Vagina (tissue), 2 donors: ENCODE measurements around the gene B4GALT3. TPM values are rescaled to one million over a fixed set of nuclear protein-coding genes. Genes with fewer than 3 reads are reported as not detected.

Experiments
- DNase-seq, 2 donors: peaks; one replicate each; pipeline ENCODE4 v3.0.0-alpha.2; 2017; ENCODE audit errors: extremely low spot score in 2 of 2
- H3K27ac ChIP-seq: fragments of 200-600 bp; sonication (generic); one replicate; pipeline ENCODE4 v1.5.1; 2019
- H3K27me3 ChIP-seq: fragments of 200-600 bp; sonication (generic); one replicate; pipeline ENCODE4 v1.5.1; 2019
- H3K36me3 ChIP-seq, 2 donors: fragments of 200-600 bp; sonication (generic); one replicate each; pipeline ENCODE4 v1.5.1; 2017 to 2019
- H3K4me1 ChIP-seq: fragments of 200-600 bp; sonication (generic); one replicate; pipeline ENCODE4 v1.5.1; 2019
- H3K4me3 ChIP-seq, 2 donors: fragments of 200-600 bp; sonication (generic); 1 replicate in 1 of 2; 2 replicates in 1 of 2; pipeline ENCODE4 v1.5.1; 2016 to 2019
- H3K9me3 ChIP-seq: fragments of 200-600 bp; sonication (generic); one replicate; pipeline ENCODE4 v1.5.1; 2019
- POLR2A ChIP-seq, 2 donors: fragments of 450-650 bp; IDR thresholded peaks; one replicate each; pipeline ENCODE4 v1.6.1; 2017; ENCODE audit warnings: antibody characterized with exemption in 2 of 2, mild to moderate bottlenecking in 2 of 2, moderate library complexity in 2 of 2
- POLR2AphosphoS5 ChIP-seq, 2 donors: sonication (generic); formaldehyde crosslinking; IDR thresholded peaks; one replicate each; pipeline ENCODE4 v1.9.0; 2017; ENCODE audit warnings: antibody characterized with exemption in 2 of 2, mild to moderate bottlenecking in 2 of 2, low read depth in 1 of 2; ENCODE audit not compliant: insufficient read depth in 1 of 2
- intact Hi-C: fragments of 100-400 bp; cut with DNase I; formaldehyde crosslinking; loops from one replicate; pipeline ENCODE4 v1.15.1; 2023
- total RNA-seq: library from RNA; depleted of rRNA; stranded (reverse); fragments of >200 nt; gene quantifications from one replicate; pipeline ENCODE4 v1.2.3, GENCODE V29; 2016
- TF ChIP-seq, protein P1 (sequence below), 3 experiments: fragments of 450-650 bp in 2 of 3; fragments of 200-600 bp in 1 of 3; sonication (generic) in 1 of 3; IDR thresholded peaks; one replicate each; pipeline ENCODE4 v1.5.1; 2017 to 2019; ENCODE audit warnings: antibody characterized with exemption in 3 of 3, mild to moderate bottlenecking in 2 of 3, moderate library complexity in 2 of 3

Gene B4GALT3
- total RNA-seq, 1 donor from 2014 or later: 16.2 TPM

DNA sequence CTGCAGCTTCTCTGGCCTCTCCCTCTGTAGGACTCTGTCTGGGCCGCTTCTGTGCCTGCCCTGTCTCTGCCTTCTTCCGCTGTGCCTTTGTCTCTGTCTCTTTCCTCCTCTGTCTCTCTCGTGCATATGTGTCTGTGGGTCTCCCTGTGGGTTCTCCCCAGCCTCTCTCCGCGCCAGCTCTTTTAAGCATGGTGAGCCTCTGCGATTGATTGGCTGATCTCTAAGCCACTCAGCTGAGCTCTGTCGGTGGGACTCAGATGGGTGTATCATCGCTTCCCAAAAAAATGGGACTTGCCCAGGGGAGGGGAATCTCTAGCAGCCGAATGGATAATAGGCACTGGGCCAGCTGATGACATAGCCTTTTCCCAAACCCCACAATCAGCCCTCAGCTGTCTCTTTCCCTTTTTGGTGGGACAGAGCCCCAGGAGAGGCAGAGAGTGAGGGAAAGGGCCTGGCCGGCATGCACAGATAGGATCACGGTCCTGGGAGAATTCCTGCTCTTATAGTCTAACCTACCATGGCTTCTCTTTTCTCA, 21.7 kb upstream of the B4GALT3 start, which contains the start of gene ADAMTS4:
TSS of gene ADAMTS4 (minus strand) at position 158 of the 535 bp plus-strand sequence. CDS start 427 bp downstream, outside the sequence.
- Histone ChIP-seq H3K4me3 (peak within 1 kb of the TSS; percentile 34 to 59), H3K36me3 (peaks cover 0 to 5% of the 10 kb centered on the region in 2 donors), H3K4me1 (peaks cover 86% of the 10 kb centered on the region), H3K27ac (peak within 1 kb of the TSS; percentile 97), H3K9me3 (no peaks in the 10 kb centered on the region), H3K27me3 (no peaks in the 10 kb centered on the region)
- TF ChIP-seq POLR2AphosphoS5 (IDR thresholded peaks at IDR 0.05; ENCODE audit: insufficient read depth in 1 of 2, low read depth in 1 of 2) (peak; percentile 42 to 76), POLR2A (IDR thresholded peaks at IDR 0.05) (peak in 1 of 2 donors; percentile 90)
- TF ChIP-seq, protein P1, sequence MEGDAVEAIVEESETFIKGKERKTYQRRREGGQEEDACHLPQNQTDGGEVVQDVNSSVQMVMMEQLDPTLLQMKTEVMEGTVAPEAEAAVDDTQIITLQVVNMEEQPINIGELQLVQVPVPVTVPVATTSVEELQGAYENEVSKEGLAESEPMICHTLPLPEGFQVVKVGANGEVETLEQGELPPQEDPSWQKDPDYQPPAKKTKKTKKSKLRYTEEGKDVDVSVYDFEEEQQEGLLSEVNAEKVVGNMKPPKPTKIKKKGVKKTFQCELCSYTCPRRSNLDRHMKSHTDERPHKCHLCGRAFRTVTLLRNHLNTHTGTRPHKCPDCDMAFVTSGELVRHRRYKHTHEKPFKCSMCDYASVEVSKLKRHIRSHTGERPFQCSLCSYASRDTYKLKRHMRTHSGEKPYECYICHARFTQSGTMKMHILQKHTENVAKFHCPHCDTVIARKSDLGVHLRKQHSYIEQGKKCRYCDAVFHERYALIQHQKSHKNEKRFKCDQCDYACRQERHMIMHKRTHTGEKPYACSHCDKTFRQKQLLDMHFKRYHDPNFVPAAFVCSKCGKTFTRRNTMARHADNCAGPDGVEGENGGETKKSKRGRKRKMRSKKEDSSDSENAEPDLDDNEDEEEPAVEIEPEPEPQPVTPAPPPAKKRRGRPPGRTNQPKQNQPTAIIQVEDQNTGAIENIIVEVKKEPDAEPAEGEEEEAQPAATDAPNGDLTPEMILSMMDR (IDR thresholded peaks at IDR 0.05): no peak
- intact Hi-C loops: loop anchor here (10.0 kb wide), 1 partner anchor 186 kb away; no protein-coding TSS in a partner anchor
- peak in 1 of 2 donors; percentile 96 for DNase-seq

DNA sequence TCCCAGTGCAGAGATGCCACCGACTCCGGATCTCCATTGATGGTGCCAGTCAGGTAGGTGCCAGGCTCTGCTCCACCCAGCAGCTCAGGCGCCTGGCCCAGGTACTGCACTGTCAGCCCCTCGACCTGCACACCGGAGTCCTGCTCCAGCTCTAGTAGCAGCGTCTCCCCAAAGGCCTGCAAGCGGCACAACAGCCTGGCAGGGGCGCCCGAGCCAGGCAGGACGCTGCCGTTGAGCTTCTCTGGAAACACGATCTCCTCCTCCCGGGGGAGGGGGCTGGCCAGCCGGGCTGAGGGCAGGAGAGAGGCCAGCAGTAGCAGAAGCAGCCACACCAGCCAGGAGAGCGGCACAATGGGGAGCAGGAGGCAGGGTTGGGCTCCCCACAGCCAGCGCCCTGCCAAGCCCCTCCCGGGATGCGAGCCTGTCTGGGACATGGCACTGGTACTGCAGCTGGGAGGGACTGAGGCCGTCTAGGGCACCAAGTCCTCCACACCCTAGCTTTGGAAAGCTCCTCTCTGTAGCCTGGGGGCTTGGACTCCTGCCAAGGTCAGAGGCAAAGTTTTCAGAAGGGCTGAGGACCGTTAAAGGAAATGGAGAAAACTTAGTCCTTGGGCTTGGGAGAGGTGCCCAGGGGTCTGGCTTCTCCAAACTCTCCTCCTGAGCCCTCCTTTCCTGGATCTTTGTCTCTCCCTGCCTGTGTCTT, 21.0 kb upstream of the B4GALT3 start:
- H3K9me3 ChIP-seq: no peaks in the 10 kb centered on the region
- no peaks in the 10 kb centered on the region for H3K27me3 ChIP-seq
- intact Hi-C loops: loop anchor here (10.0 kb wide), 1 partner anchor 186 kb away; no protein-coding TSS in a partner anchor
- H3K4me1 ChIP-seq: peaks cover 86% of the 10 kb centered on the region
- H3K4me3 ChIP-seq: peak overlapping the region; percentile 34 to 59
- peaks cover 0 to 2% of the 10 kb centered on the region in 2 donors for H3K36me3 ChIP-seq
- no peak for DNase-seq
- TF ChIP-seq, protein P1 (IDR thresholded peaks at IDR 0.05): no peak
- no peak for TF ChIP-seq POLR2AphosphoS5 (IDR thresholded peaks at IDR 0.05; ENCODE audit: insufficient read depth in 1 of 2, low read depth in 1 of 2)
- TF ChIP-seq POLR2A (IDR thresholded peaks at IDR 0.05): no peak
- peak overlapping the region; percentile 97 for H3K27ac ChIP-seq

DNA sequence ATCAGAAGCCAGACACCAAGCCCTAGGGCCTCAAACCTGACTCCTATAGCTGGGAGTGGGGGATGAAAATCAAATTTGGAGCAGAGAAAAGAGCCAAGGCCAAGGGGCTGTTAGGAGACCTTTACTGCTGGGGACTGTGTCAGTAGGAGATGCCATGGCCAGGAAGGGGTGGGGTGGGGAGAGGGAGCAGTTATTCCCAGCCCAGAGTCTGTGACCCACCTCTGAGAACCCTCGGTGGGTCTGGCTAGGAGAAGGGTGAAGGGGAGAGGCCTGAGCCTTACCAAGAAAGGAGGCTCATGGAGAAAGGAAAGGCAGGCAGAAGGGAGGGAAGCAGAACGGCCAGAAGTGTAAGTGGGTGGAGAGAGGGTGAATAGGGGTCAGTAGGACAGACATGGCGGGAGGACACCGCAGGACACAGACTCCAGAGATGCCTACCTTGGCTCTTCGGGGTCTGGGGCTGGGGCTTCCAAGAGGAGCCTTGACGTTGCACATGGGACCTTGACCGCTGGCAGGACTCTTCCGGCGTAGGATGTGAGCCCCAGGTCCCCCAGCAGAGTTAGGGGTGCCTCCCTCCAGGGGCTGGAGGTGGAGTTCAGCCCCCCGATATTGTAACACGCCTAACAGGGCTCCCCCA, 20.4 kb upstream of the B4GALT3 start:
- H3K36me3 ChIP-seq: peaks cover 0 to 8% of the 10 kb centered on the region in 2 donors
- TF ChIP-seq POLR2AphosphoS5 (IDR thresholded peaks at IDR 0.05; ENCODE audit: insufficient read depth in 1 of 2, low read depth in 1 of 2) (no peak), POLR2A (IDR thresholded peaks at IDR 0.05) (no peak)
- TF ChIP-seq, protein P1 (IDR thresholded peaks at IDR 0.05): no peak
- peaks cover 84% of the 10 kb centered on the region for H3K4me1 ChIP-seq
- intact Hi-C loops: loop anchor here (10.0 kb wide), 1 partner anchor 187 kb away; no protein-coding TSS in a partner anchor
- no peaks in the 10 kb centered on the region for H3K27me3 ChIP-seq
- peak overlapping the region; percentile 34 to 59 for H3K4me3 ChIP-seq
- H3K9me3 ChIP-seq: no peaks in the 10 kb centered on the region
- no peak for DNase-seq
- peak overlapping the region; percentile 97 for H3K27ac ChIP-seq

DNA sequence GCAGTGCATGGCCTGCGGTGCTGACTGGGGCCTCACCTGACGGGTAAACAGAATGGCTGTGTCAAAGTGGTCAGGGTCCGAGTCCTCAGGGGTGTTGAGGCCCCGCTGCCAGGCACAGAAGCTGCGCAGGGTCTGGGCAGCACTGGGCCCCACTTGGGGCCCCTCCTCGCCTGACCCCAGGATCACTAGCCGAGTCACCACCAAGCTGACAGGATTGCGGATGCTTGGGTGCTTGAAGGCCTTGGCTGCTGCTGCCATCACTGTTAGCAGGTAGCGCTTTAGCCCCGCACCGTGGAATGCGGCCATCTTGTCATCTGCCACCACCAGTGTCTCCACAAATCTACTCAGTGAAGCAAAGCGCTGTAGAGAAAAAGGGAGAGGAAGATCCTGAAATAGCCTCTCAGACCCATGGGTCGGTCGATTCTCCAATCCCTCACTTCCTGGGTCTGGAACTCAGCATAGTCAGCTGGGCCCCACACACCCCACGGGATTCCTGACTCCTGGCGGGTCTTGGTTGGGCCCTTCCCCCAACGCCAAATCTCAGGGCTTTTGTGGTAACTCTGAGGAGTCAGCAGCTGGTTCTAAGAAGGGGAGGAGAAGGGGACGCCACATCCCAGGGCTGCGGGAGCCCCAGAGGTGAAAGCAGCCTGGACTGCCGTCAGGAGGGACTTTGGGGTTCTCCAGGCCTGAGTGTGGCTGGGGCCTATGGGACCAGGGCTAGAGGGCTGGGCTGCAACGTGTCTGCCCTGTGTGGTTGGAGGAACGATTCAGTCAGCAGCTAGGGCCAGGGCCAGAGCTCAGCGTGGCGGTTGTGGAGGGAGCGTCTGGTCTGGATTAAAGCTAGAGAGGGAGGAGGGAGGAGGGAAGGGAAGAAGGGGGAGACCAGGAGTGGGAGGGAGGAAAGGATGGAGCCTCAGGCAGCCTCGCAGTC, 19.5 kb upstream of the B4GALT3 start:
- TF ChIP-seq POLR2A (IDR thresholded peaks at IDR 0.05): peak in 1 of 2 donors; percentile 19
- peak in 1 of 2 donors; percentile 77 for TF ChIP-seq POLR2AphosphoS5 (IDR thresholded peaks at IDR 0.05; ENCODE audit: insufficient read depth in 1 of 2, low read depth in 1 of 2)
- TF ChIP-seq, protein P1 (IDR thresholded peaks at IDR 0.05): no peak
- Histone ChIP-seq H3K27me3 (no peaks in the 10 kb centered on the region), H3K9me3 (no peaks in the 10 kb centered on the region), H3K36me3 (peaks cover 0 to 8% of the 10 kb centered on the region in 2 donors), H3K4me3 (peak overlapping the region; percentile 34 to 59), H3K4me1 (peaks cover 88% of the 10 kb centered on the region), H3K27ac (peak overlapping the region; percentile 97)
- no peak for DNase-seq
- intact Hi-C loops: loop anchor here (10.0 kb wide), 1 partner anchor 188 kb away; no protein-coding TSS in a partner anchor
